ENCODE measurements around the gene KHK.

The KHK gene

GRCh38 chr2:27086724-27087593 lies at the start of gene KHK:
Gene KHK (plus strand): TSS chr2:27086772. CDS start chr2:27087260, 488 bp downstream.
- ChIA-PET POLR2A (interaction anchor here (0.7 to 2.8 kb wide), 10 partner anchors 9 to 283 kb away, joined by 3 to 11 read pairs (median 5); partner anchors contain the start of genes AGBL5 and OST4), CTCF (interaction anchor here (0.6 to 3.3 kb wide), 15 partner anchors 11 to 267 kb away, joined by 3 to 44 read pairs (median 3); partner anchors contain the start of genes ABHD1, CGREF1 and OST4)
- Histone ChIP-seq H3K4me3 (ENCODE audit: low read depth, low read length) (peak within 1 kb of the TSS; percentile 48), H3K36me3 (ENCODE audit: control insufficient read depth in 2 of 2, insufficient read depth in 1 of 2, low read length in 2 of 2) (peaks cover 0 to 12% of the 10 kb centered on the region in 2 experiments; a peak in 1 of 3 replicates), H3K27ac (ENCODE audit: extremely low read depth, low read depth, low read length) (peak within 1 kb of the TSS; percentile 72), H3K4me1 (ENCODE audit: control insufficient read depth, insufficient read depth, low read length) (peaks cover 5% of the 10 kb centered on the region), H3K9me3 (ENCODE audit: control insufficient read depth, insufficient read depth, low read depth, low read length) (no peaks in the 10 kb centered on the region)
- 0 out of 2 replicates have a peak, but pooled peaks have one; percentile 7 for TF ChIP-seq SCRT2 (tag by site-specific recombination; IDR thresholded peaks at IDR 0.05)
- TF ChIP-seq KLF9 (tag by site-specific recombination; IDR thresholded peaks at IDR 0.05; ENCODE audit: low read depth): peak; percentile 58
- TF ChIP-seq, protein P1, sequence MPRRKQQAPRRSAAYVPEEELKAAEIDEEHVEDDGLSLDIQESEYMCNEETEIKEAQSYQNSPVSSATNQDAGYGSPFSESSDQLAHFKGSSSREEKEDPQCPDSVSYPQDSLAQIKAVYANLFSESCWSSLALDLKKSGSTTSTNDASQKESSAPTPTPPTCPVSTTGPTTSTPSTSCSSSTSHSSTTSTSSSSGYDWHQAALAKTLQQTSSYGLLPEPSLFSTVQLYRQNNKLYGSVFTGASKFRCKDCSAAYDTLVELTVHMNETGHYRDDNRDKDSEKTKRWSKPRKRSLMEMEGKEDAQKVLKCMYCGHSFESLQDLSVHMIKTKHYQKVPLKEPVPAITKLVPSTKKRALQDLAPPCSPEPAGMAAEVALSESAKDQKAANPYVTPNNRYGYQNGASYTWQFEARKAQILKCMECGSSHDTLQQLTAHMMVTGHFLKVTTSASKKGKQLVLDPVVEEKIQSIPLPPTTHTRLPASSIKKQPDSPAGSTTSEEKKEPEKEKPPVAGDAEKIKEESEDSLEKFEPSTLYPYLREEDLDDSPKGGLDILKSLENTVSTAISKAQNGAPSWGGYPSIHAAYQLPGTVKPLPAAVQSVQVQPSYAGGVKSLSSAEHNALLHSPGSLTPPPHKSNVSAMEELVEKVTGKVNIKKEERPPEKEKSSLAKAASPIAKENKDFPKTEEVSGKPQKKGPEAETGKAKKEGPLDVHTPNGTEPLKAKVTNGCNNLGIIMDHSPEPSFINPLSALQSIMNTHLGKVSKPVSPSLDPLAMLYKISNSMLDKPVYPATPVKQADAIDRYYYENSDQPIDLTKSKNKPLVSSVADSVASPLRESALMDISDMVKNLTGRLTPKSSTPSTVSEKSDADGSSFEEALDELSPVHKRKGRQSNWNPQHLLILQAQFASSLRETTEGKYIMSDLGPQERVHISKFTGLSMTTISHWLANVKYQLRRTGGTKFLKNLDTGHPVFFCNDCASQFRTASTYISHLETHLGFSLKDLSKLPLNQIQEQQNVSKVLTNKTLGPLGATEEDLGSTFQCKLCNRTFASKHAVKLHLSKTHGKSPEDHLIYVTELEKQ (tag by site-specific recombination; IDR thresholded peaks at IDR 0.05; ENCODE audit: borderline replicate concordance): no peak
- TF ChIP-seq ZNF138 (tag by site-specific recombination; IDR thresholded peaks at IDR 0.05; ENCODE audit: borderline replicate concordance): no peak
- TF ChIP-seq ZBTB20 (tag by site-specific recombination; IDR thresholded peaks at IDR 0.05): peak; percentile 75
- TF ChIP-seq ZNF692 (tag by site-specific recombination; IDR thresholded peaks at IDR 0.05): 0 out of 2 replicates have a peak, but pooled peaks have one; percentile 9
- TF ChIP-seq SP3 (tag by site-specific recombination; IDR thresholded peaks at IDR 0.05): peak; percentile 81
- TF ChIP-seq ZNF555 (tag by site-specific recombination; conservative IDR thresholded peaks at IDR 0.05): no peak
- no peak for TF ChIP-seq HOXC10 (CRISPR knock-in tag; IDR thresholded peaks at IDR 0.05)
- peak; percentile 27; the same call in 1 of the 2 replicates for TF ChIP-seq SP2 (tag by site-specific recombination; IDR thresholded peaks at IDR 0.05)
- TF ChIP-seq ZNF707 (tag by site-specific recombination; IDR thresholded peaks at IDR 0.05): no peak
- no peak for TF ChIP-seq ZNF223 (tag by site-specific recombination; IDR thresholded peaks at IDR 0.05)
- TF ChIP-seq ZNF350 (tag by site-specific recombination; IDR thresholded peaks at IDR 0.05): no peak
- peak; percentile 53; the same call in 1 of the 2 replicates for TF ChIP-seq ZNF341 (tag by site-specific recombination; IDR thresholded peaks at IDR 0.05; ENCODE audit: low read depth)
- TF ChIP-seq GLIS1 (tag by site-specific recombination; IDR thresholded peaks at IDR 0.05): peak; percentile 18
- TF ChIP-seq, protein P2, sequence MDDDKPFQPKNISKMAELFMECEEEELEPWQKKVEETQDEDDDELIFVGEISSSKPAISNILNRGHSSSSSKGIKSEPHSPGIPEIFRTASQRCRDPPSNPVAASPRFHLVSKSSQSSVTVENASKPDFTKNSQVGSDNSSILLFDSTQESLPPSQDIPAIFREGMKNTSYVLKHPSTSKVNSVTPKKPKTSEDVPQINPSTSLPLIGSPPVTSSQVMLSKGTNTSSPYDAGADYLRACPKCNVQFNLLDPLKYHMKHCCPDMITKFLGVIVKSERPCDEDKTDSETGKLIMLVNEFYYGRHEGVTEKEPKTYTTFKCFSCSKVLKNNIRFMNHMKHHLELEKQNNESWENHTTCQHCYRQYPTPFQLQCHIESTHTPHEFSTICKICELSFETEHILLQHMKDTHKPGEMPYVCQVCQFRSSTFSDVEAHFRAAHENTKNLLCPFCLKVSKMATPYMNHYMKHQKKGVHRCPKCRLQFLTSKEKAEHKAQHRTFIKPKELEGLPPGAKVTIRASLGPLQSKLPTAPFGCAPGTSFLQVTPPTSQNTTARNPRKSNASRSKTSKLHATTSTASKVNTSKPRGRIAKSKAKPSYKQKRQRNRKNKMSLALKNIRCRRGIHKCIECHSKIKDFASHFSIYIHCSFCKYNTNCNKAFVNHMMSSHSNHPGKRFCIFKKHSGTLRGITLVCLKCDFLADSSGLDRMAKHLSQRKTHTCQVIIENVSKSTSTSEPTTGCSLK (tag by site-specific recombination; IDR thresholded peaks at IDR 0.05): no peak
- TF ChIP-seq ZNF501 (tag by site-specific recombination; IDR thresholded peaks at IDR 0.05): no peak
- TF ChIP-seq ZFP37 (tag by site-specific recombination; IDR thresholded peaks at IDR 0.05): no peak
- TF ChIP-seq ZXDB (tag by site-specific recombination; IDR thresholded peaks at IDR 0.05): peak; percentile 46
- peak; percentile 37; the same call in 1 of the 2 replicates for TF ChIP-seq ZNF76 (tag by site-specific recombination; IDR thresholded peaks at IDR 0.05; ENCODE audit: borderline replicate concordance, low read depth)
- TF ChIP-seq ZBTB17 (tag by site-specific recombination; IDR thresholded peaks at IDR 0.05): peak; percentile 61
- peak; percentile 49; the same call in 1 of the 2 replicates for TF ChIP-seq KLF8 (tag by site-specific recombination; IDR thresholded peaks at IDR 0.05)
- TF ChIP-seq SALL2 (tag by site-specific recombination; IDR thresholded peaks at IDR 0.05; ENCODE audit: borderline replicate concordance): no peak
- TF ChIP-seq ZBTB26 (tag by site-specific recombination; optimal IDR thresholded peaks at IDR 0.05): peak; percentile 27
- no peak for TF ChIP-seq RBAK (tag by site-specific recombination; IDR thresholded peaks at IDR 0.05)
- peak; percentile 59 for TF ChIP-seq IKZF3 (tag by site-specific recombination; IDR thresholded peaks at IDR 0.05)
- TF ChIP-seq, protein P3, sequence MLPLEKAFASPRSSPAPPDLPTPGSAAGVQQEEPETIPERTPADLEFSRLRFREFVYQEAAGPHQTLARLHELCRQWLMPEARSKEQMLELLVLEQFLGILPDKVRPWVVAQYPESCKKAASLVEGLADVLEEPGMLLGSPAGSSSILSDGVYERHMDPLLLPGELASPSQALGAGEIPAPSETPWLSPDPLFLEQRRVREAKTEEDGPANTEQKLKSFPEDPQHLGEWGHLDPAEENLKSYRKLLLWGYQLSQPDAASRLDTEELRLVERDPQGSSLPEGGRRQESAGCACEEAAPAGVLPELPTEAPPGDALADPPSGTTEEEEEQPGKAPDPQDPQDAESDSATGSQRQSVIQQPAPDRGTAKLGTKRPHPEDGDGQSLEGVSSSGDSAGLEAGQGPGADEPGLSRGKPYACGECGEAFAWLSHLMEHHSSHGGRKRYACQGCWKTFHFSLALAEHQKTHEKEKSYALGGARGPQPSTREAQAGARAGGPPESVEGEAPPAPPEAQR (tag by site-specific recombination; IDR thresholded peaks at IDR 0.05): no peak
- peak; percentile 89 for TF ChIP-seq ZNF335 (tag by site-specific recombination; conservative IDR thresholded peaks at IDR 0.05)
